Stimulated activated CD4-positive, alpha-beta T cell treated with anti-CD3 and anti-CD28 coated beads, Interleukin-15, amount 100 ng/mL, for 24 hours (primary cell): Measurements from ENCODE around the gene PPP1R1C.
A peak's percentile ranks its signal among the peaks of the same experiment; 100 is the strongest.
"Not testable (repeated sequence)": the region's sequence is repeated elsewhere in the genome, so short reads cannot be mapped to it uniquely, and the experiment has no call there.

Experiments used
- DNase-seq: peaks from one replicate; pipeline ENCODE4 v3.0.0-alpha.2; 2020

The PPP1R1C gene, protein sequence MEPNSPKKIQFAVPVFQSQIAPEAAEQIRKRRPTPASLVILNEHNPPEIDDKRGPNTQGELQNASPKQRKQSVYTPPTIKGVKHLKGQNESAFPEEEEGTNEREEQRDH

GRCh38 chr2:181985632-181986205 is at the start of gene PPP1R1C:
Gene PPP1R1C, plus strand, starts transcription at chr2:181985853. Its CDS starts 258 bp downstream, at chr2:181986111.
- DNase-seq = no peak

DNA sequence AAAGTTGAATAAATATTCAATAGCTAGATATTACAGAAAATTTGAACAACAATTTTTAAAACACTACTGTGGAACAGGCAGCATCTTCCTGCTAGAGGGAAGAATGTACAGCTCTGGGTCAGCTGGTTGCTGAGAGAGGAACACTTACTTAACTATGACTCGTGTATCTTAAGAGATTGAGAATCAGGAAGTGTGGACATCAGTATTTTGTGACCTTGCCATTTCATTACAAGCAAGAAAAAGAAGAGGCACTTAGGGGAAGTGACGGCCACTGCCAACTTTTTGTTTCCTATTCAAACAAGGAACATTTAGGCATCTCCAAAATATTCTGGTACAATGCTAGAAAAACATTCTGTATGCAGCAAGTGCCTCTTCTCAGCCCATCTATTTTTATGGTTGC is 48.2 kb upstream of the PPP1R1C start:
- no peak for DNase-seq

- DNase-seq = no peak
Measured at GRCh38 chr2:181943411-181944124, 42.1 kb upstream of the PPP1R1C start.

GRCh38 chr2:181944164-181944913 is 41.3 kb upstream of the PPP1R1C start:
- DNase-seq = no peak

- no peak for DNase-seq
Measured at GRCh38 chr2:181944914-181945291, 40.8 kb upstream of the PPP1R1C start.

- DNase-seq = no peak
Measured at GRCh38 chr2:181946444-181947127, 39.1 kb upstream of the PPP1R1C start.

GRCh38 chr2:181947273-181947672 is 38.4 kb upstream of the PPP1R1C start:
- no peak for DNase-seq

GRCh38 chr2:181948227-181948626 is 37.4 kb upstream of the PPP1R1C start:
- DNase-seq = no peak

GRCh38 chr2:181949047-181949446 is 36.6 kb upstream of the PPP1R1C start:
- no peak for DNase-seq

DNA sequence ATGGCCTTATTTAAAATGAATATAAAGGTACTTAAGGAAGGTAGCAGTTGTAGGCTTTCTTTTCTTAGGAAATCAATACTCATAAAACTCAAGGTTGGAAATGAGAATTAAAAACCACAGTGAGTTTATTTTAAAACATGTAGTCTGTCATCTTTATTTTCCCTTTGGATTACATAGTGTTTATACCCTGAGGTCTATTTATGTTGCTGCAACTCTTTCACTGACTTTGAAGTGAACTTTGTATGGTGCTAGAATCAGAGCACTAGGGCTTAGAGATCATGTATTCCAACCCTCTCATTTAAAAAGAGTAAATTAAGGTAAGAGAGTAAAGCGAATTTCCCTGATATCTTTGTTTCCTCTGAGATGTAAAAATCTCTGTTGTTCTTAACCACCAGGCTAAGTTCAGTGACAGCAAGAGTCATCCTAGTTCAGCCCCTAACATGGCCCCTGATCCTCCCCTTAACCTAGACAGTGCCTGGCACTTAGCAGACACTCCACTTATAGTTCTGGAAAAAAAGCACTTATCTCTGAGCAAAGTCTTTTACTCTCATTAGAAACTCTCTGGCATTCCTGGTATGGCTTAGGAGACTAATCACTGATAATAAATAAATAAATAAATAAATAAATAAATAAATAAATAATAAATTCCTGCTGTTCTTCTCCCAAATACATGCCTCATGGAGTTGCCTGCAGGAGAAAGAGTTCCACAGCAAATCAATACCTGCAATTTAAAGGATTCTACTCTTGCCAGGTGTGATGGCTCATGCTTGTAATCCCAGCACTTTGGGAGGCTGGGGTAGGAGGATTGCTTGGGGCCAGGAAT is 33.0 kb upstream of the PPP1R1C start:
- DNase-seq = no peak

- DNase-seq = peak; percentile 71
Measured at GRCh38 chr2:181953881-181954537, 31.6 kb upstream of the PPP1R1C start.

GRCh38 chr2:181954538-181954883 is 31.1 kb upstream of the PPP1R1C start:
- DNase-seq = no peak

- DNase-seq = no peak
Measured at GRCh38 chr2:181955010-181955409, 30.6 kb upstream of the PPP1R1C start.

DNA sequence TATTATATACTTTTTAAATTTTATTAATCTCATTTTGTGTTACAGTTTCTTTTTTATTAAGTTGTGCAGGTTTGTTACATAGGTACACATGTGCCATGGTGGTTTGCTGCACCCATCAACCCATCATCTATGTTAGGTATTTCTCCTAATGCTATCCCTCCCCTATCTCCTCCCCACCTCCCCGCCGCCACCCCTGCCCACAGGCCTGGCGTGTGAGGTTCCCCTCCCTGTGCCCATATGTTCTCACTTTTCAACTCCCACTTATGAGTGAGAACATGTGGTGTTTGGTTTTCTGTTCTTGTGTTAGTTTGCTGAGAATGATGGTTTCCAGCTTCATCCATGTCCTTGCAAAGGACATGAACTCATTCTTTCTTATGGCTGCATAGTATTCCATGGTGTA is 29.8 kb upstream of the PPP1R1C start:
- DNase-seq = not testable (repeated sequence)

- no peak for DNase-seq
Measured at GRCh38 chr2:181957668-181958067, 28.0 kb upstream of the PPP1R1C start.

DNA sequence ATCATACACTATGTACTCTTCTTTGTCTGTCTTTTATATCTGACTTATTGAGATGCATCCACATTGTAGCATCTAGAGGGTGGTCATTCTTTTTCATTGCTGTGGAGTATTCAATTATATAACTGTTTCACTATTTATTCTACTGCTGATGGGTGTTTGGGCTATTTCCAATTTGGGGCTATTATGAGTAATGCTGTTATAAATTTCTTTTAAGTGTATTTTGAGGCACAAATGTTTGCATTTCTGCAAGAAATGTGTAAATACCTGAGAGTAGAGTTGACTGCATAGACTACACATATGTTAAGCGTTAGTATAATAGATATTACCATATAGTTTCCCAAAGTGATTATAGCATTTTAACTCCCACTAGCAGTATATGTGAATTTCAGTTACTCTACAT is 26.9 kb upstream of the PPP1R1C start:
- no peak for DNase-seq

DNA sequence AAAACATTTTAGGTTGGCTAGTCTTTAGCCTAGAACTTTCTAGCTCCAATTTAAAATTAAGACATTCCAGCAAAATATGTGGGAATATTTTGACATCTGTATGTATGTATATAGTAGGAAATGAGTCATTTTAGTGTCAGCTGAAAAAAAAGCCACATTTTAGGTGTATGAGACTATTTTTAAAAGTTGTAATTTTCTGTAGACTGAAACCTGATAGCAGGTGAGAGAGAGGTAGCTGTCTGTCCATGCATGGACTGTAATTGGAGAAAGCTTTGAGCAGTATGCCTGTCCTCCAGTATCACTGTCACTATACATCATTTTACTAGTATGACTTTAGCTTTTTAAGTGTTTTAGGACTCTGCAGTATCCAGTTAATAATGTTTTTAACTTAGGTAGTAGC is 26.1 kb upstream of the PPP1R1C start:
- DNase-seq = no peak

DNA sequence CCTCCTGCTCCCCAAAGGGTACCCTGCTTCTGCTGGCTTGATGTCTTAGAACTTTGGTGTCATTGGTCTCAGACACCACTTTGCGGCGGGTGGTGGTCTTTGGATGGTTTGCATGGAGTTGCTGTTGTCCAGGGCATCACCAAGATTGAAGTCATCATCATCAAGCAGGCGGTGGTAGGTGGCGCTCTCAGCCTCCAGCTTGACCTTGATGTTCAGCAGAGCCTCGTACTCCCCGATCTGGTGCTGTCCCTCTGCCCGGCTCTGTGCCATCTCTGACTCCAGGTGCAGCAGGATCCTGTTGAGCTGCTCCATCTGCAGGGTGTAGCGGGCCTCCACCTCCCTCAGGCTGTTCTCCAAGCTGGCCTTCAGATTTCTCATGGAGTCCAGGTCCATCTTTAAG is 24.5 kb upstream of the PPP1R1C start:
- not testable (repeated sequence) for DNase-seq

GRCh38 chr2:181962142-181962541 is 23.5 kb upstream of the PPP1R1C start:
- no peak for DNase-seq

DNA sequence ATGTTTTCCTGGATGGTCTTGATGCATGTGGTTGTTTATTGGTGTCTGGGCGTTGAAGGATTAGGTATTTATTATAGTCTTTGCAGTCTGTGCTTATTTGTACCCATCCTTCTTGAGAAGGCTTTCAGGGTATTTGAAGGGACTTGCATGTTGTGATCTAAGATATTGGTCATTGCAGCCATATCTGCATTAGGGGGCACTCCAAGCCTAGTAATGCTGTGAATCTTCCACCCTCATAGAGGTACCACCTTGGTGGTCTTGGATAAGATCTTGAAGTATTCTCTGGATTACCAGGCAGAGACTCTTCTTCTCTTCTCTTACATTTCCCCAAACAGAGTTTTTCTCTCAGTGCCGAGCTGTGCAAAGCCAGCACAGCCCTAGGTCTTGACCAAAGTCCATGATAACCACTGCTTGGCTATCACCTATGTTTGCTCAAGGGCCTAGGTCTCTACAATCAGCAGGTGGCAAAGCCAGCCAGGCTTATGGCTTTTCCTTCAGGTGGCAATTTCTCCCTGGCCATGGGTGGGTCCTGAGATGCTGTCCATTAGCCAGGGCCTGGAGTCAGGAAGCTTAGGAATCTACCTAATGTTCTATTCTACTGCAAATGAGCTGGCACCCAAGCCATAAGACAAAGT is 15.4 kb upstream of the PPP1R1C start:
- DNase-seq = no peak

- DNase-seq = no peak
Measured at GRCh38 chr2:181971032-181971431, 14.6 kb upstream of the PPP1R1C start.
